ENCODE results near the gene DCTD.

The DCTD gene

GRCh38 chr4:182916483-182917181 lies 554 bp downstream of the DCTD start (continued):
- TF ChIP-seq ZNF280D (tag by site-specific recombination; IDR thresholded peaks at IDR 0.05) (no peak), ZNF571 (tag by site-specific recombination; IDR thresholded peaks at IDR 0.05) (no peak), ZNF324 (tag by site-specific recombination; IDR thresholded peaks at IDR 0.05) (no peak), REST (tag by site-specific recombination; IDR thresholded peaks at IDR 0.05) (no peak), ZBTB44 (tag by site-specific recombination; IDR thresholded peaks at IDR 0.05) (no peak), ZNF76 (tag by site-specific recombination; IDR thresholded peaks at IDR 0.05; ENCODE audit: borderline replicate concordance, low read depth) (peak; percentile 42; the same call in 1 of the 2 replicates)

- H3K36me3 ChIP-seq (ENCODE audit: control insufficient read depth in 2 of 2, insufficient read depth in 1 of 2, low read length in 2 of 2): peaks cover 0 to 56% of the 10 kb centered on the region in 2 experiments; a peak in 1 of 3 replicates
- TF ChIP-seq ZBTB7A (tag by site-specific recombination; IDR thresholded peaks at IDR 0.05; ENCODE audit: low read depth): no peak
- TF ChIP-seq ZIC2 (tag by site-specific recombination; IDR thresholded peaks at IDR 0.05): peak; percentile 75
- H3K9me3 ChIP-seq (ENCODE audit: control insufficient read depth, insufficient read depth, low read depth, low read length): no peaks in the 10 kb centered on the region
- ChIA-PET POLR2A (no interaction called here), CTCF (no interaction called here)
- H3K27ac ChIP-seq (ENCODE audit: extremely low read depth, low read depth, low read length): no peak overlapping the region
- H3K4me1 ChIP-seq (ENCODE audit: control insufficient read depth, insufficient read depth, low read length): no peaks in the 10 kb centered on the region
- H3K4me3 ChIP-seq (ENCODE audit: low read depth, low read length): no peak overlapping the region
These were observed 2.8 kb downstream of the DCTD start for GRCh38 chr4:182914357-182914756.

- POLR2A ChIA-PET: no interaction called here
These were observed 3.6 kb downstream of the DCTD start for GRCh38 chr4:182913621-182914020.

More at GRCh38 chr4:182913621-182914020, 3.6 kb downstream of the DCTD start:
- no peak for TF ChIP-seq EGR2 (tag by site-specific recombination; IDR thresholded peaks at IDR 0.05; ENCODE audit: low read depth)
- TF ChIP-seq ZNF600 (tag by site-specific recombination; IDR thresholded peaks at IDR 0.05): no peak
- no peak for TF ChIP-seq INSM2 (tag by site-specific recombination; IDR thresholded peaks at IDR 0.05)
- no peak for TF ChIP-seq KLF17 (tag by site-specific recombination; IDR thresholded peaks at IDR 0.05)
- no peak for TF ChIP-seq ZNF747 (tag by site-specific recombination; IDR thresholded peaks at IDR 0.05)
- CTCF ChIA-PET: interaction anchor here (1.2 kb wide), 1 partner anchor 12 kb away, joined by 3 read pairs; no protein-coding TSS in a partner anchor
- Histone ChIP-seq H3K4me3 (ENCODE audit: low read depth, low read length) (no peak overlapping the region), H3K4me1 (ENCODE audit: control insufficient read depth, insufficient read depth, low read length) (no peaks in the 10 kb centered on the region), H3K36me3 (ENCODE audit: control insufficient read depth in 2 of 2, insufficient read depth in 1 of 2, low read length in 2 of 2) (peaks cover 0 to 57% of the 10 kb centered on the region in 2 experiments; a peak in 1 of 3 replicates), H3K27ac (ENCODE audit: extremely low read depth, low read depth, low read length) (no peak overlapping the region), H3K9me3 (ENCODE audit: control insufficient read depth, insufficient read depth, low read depth, low read length) (no peaks in the 10 kb centered on the region)
